ENCODE measurements around the gene PDK2. TPM values are rescaled to one million over a fixed set of nuclear protein-coding genes. Genes with fewer than 3 reads are reported as not detected.

The PDK2 gene
- 10 to 100 TPM in 4 of 8 experiments, 1 to 10 TPM in 4; 7.1 to 53.4 (median 10.7) TPM for total RNA-seq

DNA sequence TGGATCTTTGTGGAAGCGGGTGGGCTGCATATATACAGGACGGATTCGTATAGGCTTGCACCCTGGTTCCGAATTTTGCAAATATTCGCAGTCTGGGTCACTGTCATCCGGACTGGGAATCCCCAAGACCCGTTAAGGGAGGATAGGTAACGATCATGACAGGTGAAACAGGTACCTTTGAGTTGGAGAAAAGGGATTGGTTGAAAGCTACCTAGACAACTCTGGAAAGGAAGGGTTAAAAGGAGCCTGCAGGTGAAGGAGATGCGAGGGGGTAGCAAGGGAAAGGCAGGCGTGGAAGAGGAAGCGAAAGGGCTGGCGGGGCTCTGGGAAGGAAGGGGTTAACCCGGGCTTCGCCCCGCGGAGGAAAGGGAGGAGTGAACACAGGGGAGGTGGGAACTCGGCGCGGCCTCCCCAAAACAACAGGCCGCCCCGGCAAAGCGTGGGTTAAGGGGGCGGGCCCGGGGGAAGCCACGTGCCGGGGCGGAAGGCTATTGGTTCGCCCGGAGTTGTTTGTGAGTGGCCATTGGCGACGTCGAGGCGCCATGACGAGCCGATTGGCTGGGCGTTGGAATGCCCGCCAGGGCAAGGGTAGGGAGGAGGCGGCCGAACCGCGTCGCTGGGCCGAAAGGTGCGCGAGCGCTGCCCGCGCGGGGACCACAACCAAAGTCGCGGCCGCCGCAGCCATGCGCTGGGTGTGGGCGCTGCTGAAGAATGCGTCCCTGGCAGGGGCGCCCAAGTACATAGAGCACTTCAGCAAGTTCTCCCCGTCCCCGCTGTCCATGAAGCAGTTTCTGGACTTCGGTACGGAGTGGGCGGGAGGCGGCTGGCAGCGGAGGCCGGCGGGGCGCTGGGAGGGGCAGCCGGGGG, at the start of gene PDK2:
Gene PDK2, plus strand, starts transcription at position 599 of the 867 bp plus-strand sequence. Its CDS starts 85 bp downstream, at position 684.
- H3K4me3 ChIP-seq: peak within 1 kb of the TSS; percentile 60 to 94 (median 82)
- in situ Hi-C loops (cut with MboI; ENCODE audit: low pct_unique_long_range_greater_than_20kb in 2 of 9, low sequenced_read_pairs in 9 of 9, unreplicated experiment in 9 of 9): loop anchor here in 1 of 9 experiments (5.0 kb wide), 1 partner anchor 68 kb away; no protein-coding TSS in a partner anchor
- ATAC-seq (replicated peaks in 6 of 8): peak; percentile 93 to 98 (median 96)
- H3K27ac ChIP-seq: no peak within 1 kb of the TSS
- H3K4me1 ChIP-seq (replicated peaks in 1 of 2): peaks cover 12 to 21% of the 10 kb centered on the region in 2 donors
- WGBS, 10 experiments: 0 to 16% (median 4%) methylated on average over 2 to 9 of the region's 68 CpGs; no CpG with 5 or more reads in 2 of the 10 experiments

DNA sequence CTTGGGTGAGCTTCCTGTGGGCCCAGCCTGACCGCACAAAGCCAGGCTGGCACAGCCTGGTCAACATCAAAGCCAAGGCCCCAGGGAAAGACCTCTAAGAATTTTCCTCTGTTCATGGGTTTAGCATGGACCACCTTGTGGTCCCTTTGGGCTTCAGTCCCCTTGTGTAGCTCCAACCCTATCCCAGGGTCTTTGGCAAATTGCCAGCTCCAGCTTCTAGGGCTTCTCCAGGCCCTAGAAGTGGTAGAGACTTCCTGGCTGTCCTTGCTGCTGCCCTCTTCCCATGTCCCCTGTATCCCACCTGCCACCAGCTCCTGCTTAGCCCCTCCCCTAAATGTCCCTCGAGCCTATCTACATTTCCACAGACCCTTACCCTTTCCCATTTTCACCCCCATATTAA, 49.0 kb upstream of the PDK2 start:
- in situ Hi-C loops (cut with MboI; ENCODE audit: low pct_unique_long_range_greater_than_20kb in 2 of 9, low sequenced_read_pairs in 9 of 9, unreplicated experiment in 9 of 9): no loop called here
- peaks cover 0 to 6% of the 10 kb centered on the region in 2 donors for H3K4me1 ChIP-seq (replicated peaks in 1 of 2)
- H3K27ac ChIP-seq: no peak overlapping the region
- no peak overlapping the region for H3K4me3 ChIP-seq
- 17 to 80% (median 39%) methylated on average over 1 of the region's 2 CpGs; no CpG with 5 or more reads in 6 of the 10 experiments for WGBS, 10 experiments
- ATAC-seq (replicated peaks in 6 of 8): no peak

GRCh38 chr17:50046667-50047066, 48.5 kb upstream of the PDK2 start:
- ATAC-seq (replicated peaks in 6 of 8): no peak
- in situ Hi-C loops (cut with MboI; ENCODE audit: low pct_unique_long_range_greater_than_20kb in 2 of 9, low sequenced_read_pairs in 9 of 9, unreplicated experiment in 9 of 9): no loop called here
- WGBS, 10 experiments: 37 to 100% (median 77%) methylated on average over 1 to 4 of the region's 6 CpGs; no CpG with 5 or more reads in 7 of the 10 experiments
- Histone ChIP-seq H3K4me1 (replicated peaks in 1 of 2) (peaks cover 0 to 6% of the 10 kb centered on the region in 2 donors), H3K27ac (no peak overlapping the region), H3K4me3 (no peak overlapping the region)

DNA sequence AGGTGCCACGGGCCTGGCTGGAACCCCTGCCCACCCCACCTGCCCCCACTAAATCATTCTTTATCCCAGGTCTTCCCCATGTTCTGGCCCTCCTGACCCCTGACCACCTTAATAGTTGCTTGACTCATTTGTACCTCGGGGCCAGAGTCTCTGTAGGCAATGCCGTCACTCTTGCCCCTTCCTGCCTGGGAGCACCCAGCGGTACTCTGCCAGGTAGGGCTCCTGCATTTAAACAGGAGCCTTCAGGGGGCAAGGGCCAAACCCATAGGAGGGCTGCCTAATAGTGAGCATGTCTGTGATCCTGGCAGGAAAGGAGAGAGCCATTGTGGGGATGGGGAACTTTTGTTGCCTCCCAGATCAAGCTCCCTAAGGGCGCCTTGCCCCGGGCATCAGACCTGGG, 48.1 kb upstream of the PDK2 start:
- WGBS, 10 experiments: 80 to 100% (median 100%) methylated on average over 1 of the region's 6 CpGs; no CpG with 5 or more reads in 7 of the 10 experiments
- H3K4me3 ChIP-seq: no peak overlapping the region
- ATAC-seq (replicated peaks in 6 of 8): no peak
- peaks cover 0 to 6% of the 10 kb centered on the region in 2 donors for H3K4me1 ChIP-seq (replicated peaks in 1 of 2)
- in situ Hi-C loops (cut with MboI; ENCODE audit: low pct_unique_long_range_greater_than_20kb in 2 of 9, low sequenced_read_pairs in 9 of 9, unreplicated experiment in 9 of 9): no loop called here
- no peak overlapping the region for H3K27ac ChIP-seq

GRCh38 chr17:50047488-50048126, 47.5 kb upstream of the PDK2 start:
- H3K4me1 ChIP-seq (replicated peaks in 1 of 2): peaks cover 0 to 6% of the 10 kb centered on the region in 2 donors
- no peak overlapping the region for H3K4me3 ChIP-seq
- in situ Hi-C loops (cut with MboI; ENCODE audit: low pct_unique_long_range_greater_than_20kb in 2 of 9, low sequenced_read_pairs in 9 of 9, unreplicated experiment in 9 of 9): no loop called here
- peak in 6 of 8 experiments; percentile 8 to 92 (median 86) for ATAC-seq (replicated peaks in 6 of 8)
- H3K27ac ChIP-seq: no peak overlapping the region
- 0 to 100% (median 54%) methylated on average over 1 to 5 of the region's 9 CpGs; no CpG with 5 or more reads in 2 of the 10 experiments for WGBS, 10 experiments

DNA sequence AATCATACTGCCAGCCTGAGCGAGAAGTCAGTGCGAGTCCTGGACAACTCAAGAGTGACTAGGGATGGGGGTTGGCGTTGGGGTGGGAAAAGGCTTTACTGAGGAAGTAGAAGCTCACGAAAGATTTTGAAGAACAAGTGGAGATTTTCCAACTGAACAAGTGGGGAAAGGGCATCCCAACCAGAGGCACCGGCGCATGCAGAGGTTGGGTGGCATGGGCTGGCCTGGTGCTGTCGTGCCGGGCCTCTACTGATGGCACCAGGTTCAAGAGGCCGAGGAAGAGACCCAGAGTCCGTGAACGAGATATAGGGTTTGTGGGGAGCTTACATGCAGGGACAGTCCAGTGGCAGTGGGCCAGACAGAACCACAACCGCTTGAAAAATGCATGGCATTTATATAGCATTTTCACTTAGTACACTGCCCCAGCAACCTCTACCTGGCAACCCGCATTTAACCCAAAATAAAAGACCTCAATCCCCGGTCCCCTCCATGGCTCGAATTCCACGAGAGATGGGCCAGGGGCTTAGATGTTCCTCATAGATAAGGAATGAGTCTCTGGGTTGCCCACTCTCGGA, 46.9 kb upstream of the PDK2 start:
- H3K4me3 ChIP-seq: no peak overlapping the region
- WGBS, 10 experiments: 60 to 100% (median 87%) methylated on average over 1 to 15 of the region's 17 CpGs
- in situ Hi-C loops (cut with MboI; ENCODE audit: low pct_unique_long_range_greater_than_20kb in 2 of 9, low sequenced_read_pairs in 9 of 9, unreplicated experiment in 9 of 9): no loop called here
- H3K27ac ChIP-seq: no peak overlapping the region
- peaks cover 0 to 6% of the 10 kb centered on the region in 2 donors for H3K4me1 ChIP-seq (replicated peaks in 1 of 2)
- ATAC-seq (replicated peaks in 6 of 8): no peak

DNA sequence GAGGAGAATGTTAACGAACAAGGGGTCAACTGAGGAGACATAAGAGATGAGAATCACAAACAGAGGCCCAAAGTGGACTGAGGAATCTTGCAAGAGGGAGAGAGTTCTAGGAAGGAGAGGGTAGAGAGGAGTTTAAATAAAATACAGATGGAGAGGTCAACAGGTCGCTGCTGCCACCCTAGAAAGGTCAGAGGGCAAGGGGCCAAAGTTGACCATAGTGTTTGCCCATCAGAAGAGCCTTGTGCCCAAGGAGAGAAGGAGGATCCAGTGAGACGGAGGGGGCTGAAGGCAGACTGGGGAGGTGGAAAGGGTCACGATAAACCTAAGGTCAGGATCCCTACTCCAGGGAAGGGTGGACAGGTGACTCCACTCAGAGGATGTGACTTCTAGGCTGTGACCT, 46.2 kb upstream of the PDK2 start:
- in situ Hi-C loops (cut with MboI; ENCODE audit: low pct_unique_long_range_greater_than_20kb in 2 of 9, low sequenced_read_pairs in 9 of 9, unreplicated experiment in 9 of 9): no loop called here
- Histone ChIP-seq H3K4me1 (replicated peaks in 1 of 2) (peaks cover 0 to 6% of the 10 kb centered on the region in 2 donors), H3K4me3 (no peak overlapping the region), H3K27ac (no peak overlapping the region)
- WGBS, 10 experiments: 20 to 77% (median 46%) methylated on average over 1 to 4 of the region's 4 CpGs
- ATAC-seq (replicated peaks in 6 of 8): no peak

DNA sequence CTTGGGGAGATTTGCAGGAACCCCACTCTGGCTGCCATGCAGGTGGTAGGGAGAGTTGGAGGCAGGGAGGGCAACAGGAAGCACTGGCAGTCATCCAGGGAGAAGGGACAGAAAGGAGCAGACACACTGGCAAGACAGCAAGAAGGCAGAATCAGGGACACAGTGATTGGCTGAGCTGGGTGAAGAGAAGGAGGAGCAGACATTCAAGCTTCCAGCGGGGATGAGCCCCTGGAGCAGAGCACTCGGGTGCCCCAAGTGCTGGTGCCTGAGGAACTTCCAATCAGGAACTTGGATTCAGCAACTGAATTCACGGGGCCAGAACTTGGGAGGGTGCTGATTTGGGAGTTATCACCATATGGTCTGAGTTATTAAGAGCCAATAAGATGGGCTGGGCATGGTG, 45.5 kb upstream of the PDK2 start:
- no peak overlapping the region for H3K27ac ChIP-seq
- in situ Hi-C loops (cut with MboI; ENCODE audit: low pct_unique_long_range_greater_than_20kb in 2 of 9, low sequenced_read_pairs in 9 of 9, unreplicated experiment in 9 of 9): no loop called here
- peaks cover 0 to 6% of the 10 kb centered on the region in 2 donors for H3K4me1 ChIP-seq (replicated peaks in 1 of 2)
- no peak for ATAC-seq (replicated peaks in 6 of 8)
- no peak overlapping the region for H3K4me3 ChIP-seq
- WGBS, 10 experiments: 20 to 67% (median 42%) methylated on average over 1 to 3 of the region's 3 CpGs; no CpG with 5 or more reads in 4 of the 10 experiments

GRCh38 chr17:50050431-50051032, 44.6 kb upstream of the PDK2 start:
- no peak for ATAC-seq (replicated peaks in 6 of 8)
- H3K27ac ChIP-seq: no peak overlapping the region

DNA sequence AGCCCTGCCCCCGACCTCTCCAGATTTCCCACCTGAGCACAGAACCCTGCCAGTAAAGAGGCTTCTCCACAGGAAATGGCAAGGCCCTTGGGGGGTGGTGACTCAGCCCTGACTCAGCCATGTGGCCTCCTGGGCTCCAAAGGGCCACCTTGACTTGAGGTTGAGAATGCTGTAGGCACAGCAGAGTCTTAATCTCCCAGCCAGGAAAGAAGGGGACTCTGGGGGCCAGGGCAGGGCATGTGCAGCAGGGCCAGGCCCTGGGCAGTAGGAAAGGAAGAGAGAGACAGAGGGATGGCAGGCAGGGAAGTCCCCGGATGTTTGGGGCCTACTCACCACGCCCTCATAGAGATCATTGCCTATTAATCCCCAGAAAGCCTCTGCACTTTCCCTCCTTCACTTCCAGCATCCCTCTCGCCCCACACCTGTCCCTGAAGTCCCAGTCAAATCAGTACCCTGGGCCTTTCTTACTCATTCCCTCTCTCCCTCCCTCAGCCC, 44.0 kb upstream of the PDK2 start:
- H3K4me3 ChIP-seq: no peak overlapping the region
- WGBS, 10 experiments: 61 to 100% methylated on average over 1 to 2 of the region's 4 CpGs; no CpG with 5 or more reads in 8 of the 10 experiments
- in situ Hi-C loops (cut with MboI; ENCODE audit: low pct_unique_long_range_greater_than_20kb in 2 of 9, low sequenced_read_pairs in 9 of 9, unreplicated experiment in 9 of 9): no loop called here
- peak in 6 of 8 experiments; percentile 8 to 48 (median 26) for ATAC-seq (replicated peaks in 6 of 8)
- H3K27ac ChIP-seq: no peak overlapping the region
- H3K4me1 ChIP-seq (replicated peaks in 1 of 2): peaks cover 0 to 8% of the 10 kb centered on the region in 2 donors

More at GRCh38 chr17:50050431-50051032, 44.6 kb upstream of the PDK2 start:
- 78 to 100% (median 88%) methylated on average over 1 to 9 of the region's 12 CpGs; no CpG with 5 or more reads in 3 of the 10 experiments for WGBS, 10 experiments
- no peak overlapping the region for H3K4me3 ChIP-seq
- H3K4me1 ChIP-seq (replicated peaks in 1 of 2): peaks cover 0 to 8% of the 10 kb centered on the region in 2 donors
- in situ Hi-C loops (cut with MboI; ENCODE audit: low pct_unique_long_range_greater_than_20kb in 2 of 9, low sequenced_read_pairs in 9 of 9, unreplicated experiment in 9 of 9): no loop called here

DNA sequence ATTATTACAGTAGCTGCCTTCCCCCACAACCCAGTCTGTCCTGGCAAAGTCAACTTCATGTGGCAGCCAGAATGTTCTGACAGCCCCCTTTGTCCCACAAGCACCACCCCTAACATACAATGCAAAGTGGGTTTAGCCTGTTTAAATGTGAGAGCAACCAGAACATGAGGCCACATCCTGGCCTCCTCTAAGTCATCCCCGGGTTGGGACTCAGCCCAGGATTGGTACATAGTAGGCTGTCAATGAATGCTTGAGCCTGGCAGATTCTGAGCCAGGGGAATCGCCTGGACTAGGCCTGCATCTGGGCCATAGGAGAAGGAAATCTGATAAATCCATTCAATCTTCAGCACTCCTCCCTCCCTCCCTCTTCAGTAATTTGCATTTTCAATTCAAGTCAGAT, 43.5 kb upstream of the PDK2 start:
- H3K4me1 ChIP-seq (replicated peaks in 1 of 2): peaks cover 0 to 8% of the 10 kb centered on the region in 2 donors
- WGBS, 10 experiments: 0 to 100% (median 60%) methylated on average over 1 to 2 of the region's 2 CpGs; no CpG with 5 or more reads in 1 of the 10 experiments
- no peak overlapping the region for H3K27ac ChIP-seq
- no peak overlapping the region for H3K4me3 ChIP-seq
- no peak for ATAC-seq (replicated peaks in 6 of 8)
- in situ Hi-C loops (cut with MboI; ENCODE audit: low pct_unique_long_range_greater_than_20kb in 2 of 9, low sequenced_read_pairs in 9 of 9, unreplicated experiment in 9 of 9): no loop called here

DNA sequence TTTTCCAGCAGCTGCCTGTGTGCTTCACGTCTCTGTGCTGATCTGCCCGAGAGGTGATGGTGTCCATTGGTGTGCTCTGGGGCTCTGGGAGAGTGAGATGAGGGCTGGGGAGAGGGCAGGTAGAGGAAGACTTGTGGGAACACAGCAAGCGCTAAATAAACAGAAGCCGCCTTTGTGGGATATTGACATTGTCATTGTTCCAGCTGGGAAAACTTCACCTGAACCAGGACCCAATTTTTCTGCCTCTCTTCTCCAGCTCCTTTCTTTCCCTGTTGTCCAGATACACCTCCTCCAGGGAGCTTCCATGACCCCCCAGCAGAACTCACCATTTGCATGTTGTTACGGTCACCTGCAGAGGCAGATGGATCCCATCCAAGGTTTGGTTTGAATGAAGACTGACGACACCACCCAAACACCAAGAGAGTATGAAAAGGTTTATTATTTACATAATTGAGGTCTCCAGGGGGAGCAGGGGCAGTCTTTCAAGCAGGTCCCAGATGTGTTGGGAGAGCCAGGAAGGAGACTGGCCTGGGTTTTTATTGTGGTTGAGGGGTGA, 42.8 kb upstream of the PDK2 start:
- WGBS, 10 experiments: 20 to 85% (median 75%) methylated on average over 1 to 6 of the region's 6 CpGs; no CpG with 5 or more reads in 2 of the 10 experiments
- no peak overlapping the region for H3K4me3 ChIP-seq
- H3K4me1 ChIP-seq (replicated peaks in 1 of 2): peaks cover 2 to 6% of the 10 kb centered on the region in 2 donors
- no peak for ATAC-seq (replicated peaks in 6 of 8)
- no peak overlapping the region for H3K27ac ChIP-seq
- in situ Hi-C loops (cut with MboI; ENCODE audit: low pct_unique_long_range_greater_than_20kb in 2 of 9, low sequenced_read_pairs in 9 of 9, unreplicated experiment in 9 of 9): no loop called here

All from motor neuron (in vitro differentiated cells).